Measurements from ENCODE around the gene CD79B. TPM values are rescaled to one million over a fixed set of nuclear protein-coding genes. Genes with fewer than 3 reads are reported as not detected.

The CD79B gene
- total RNA-seq, 1 experiment from 2014 or later, result 0.59 TPM

DNA sequence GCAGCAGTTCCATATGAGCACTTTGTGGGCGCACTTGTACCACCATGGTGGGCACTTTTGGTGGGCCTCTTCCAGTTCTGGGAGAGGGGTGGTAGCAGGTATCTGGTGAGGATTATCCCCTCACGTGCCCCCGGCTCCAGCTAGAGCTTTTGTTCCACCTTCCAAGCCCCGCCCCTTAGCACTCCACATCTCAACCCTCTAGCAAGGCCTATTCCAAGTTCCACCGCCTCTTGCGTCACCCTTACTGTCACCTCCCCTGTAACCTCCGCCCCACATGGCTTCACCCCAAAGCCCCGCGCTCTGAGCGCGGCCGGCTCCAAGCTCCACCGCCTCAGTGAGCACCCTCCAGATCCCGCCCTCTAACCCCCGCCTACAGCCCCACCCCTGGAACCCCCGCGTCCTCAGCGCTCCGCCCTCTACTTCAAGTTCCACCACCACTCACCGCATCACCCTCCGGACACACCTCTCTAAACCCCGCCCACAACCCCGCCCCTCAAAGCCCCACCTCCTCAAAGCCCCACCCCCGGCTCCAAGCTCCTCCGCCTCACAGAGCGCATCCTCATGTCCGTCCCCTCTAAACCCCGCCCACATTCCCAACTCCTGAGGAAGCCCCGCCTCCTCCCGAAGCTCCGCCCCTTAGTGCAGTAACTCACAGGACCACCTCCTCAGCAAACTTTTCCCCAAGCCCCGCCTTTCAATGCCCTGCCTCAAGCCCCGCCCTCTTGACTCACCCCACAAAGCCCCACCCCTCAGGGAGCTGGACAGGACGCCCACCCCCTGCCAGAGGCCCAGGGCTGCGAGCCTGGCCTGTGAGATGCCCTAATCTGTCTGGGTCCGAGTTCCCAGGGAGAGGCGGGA is 29.5 kb upstream of the CD79B start:
- no peak overlapping the region; the same call in 1 of the 2 replicates for H3K27ac ChIP-seq (ENCODE audit: low read depth, low read length)
- no peaks in the 10 kb centered on the region for H3K36me3 ChIP-seq (ENCODE audit: control insufficient read depth in 1 of 2, insufficient read depth in 2 of 2, low read length in 2 of 2)
- DNase-seq (ENCODE audit: low read depth, low spot score), result peak; percentile 92
- H3K9ac ChIP-seq (ENCODE audit: low read length), result no peak overlapping the region
- H3K4me1 ChIP-seq (ENCODE audit: control insufficient read depth in 1 of 2, insufficient read depth in 2 of 2, low read length in 2 of 2), result peaks cover 4 to 16% of the 10 kb centered on the region in 2 experiments; a peak in 3 of 4 replicates
- no peaks in the 10 kb centered on the region for H4K20me1 ChIP-seq (ENCODE audit: insufficient read depth)
- RAD21 ChIA-PET (ENCODE audit: low non-redundant PET in 1 of 2, low total read pairs in 2 of 2, uncharacterized antibody in 2 of 2, unreplicated experiment in 2 of 2), result interaction anchor here in 1 of 2 experiments (0.6 kb wide), 2 partner anchors 14 to 340 kb away, joined by 5 to 6 read pairs; partner anchors contain the start of gene MAP3K3
- POLR2A ChIA-PET, result interaction anchor here (0.7 to 1.2 kb wide), 4 partner anchors 13 to 184 kb away, joined by 3 to 4 read pairs (median 4); no protein-coding TSS in a partner anchor
- peak overlapping the region; percentile 59 for H3K4me2 ChIP-seq (ENCODE audit: low read length)
- H3K9me3 ChIP-seq (ENCODE audit: control insufficient read depth in 1 of 2, insufficient read depth in 1 of 2, low read depth in 1 of 2, low read length in 2 of 2), result no peaks in the 10 kb centered on the region
- CTCF ChIA-PET, result interaction anchor here (0.7 to 2.2 kb wide), 11 partner anchors 9 to 64 kb away, joined by 3 to 17 read pairs (median 5); no protein-coding TSS in a partner anchor
- H3K4me3 ChIP-seq (replicated peaks in 1 of 2; ENCODE audit: low read depth in 1 of 2, low read length in 2 of 2), result peak overlapping the region; percentile 14 to 20
- no peak overlapping the region for H2AFZ ChIP-seq (ENCODE audit: low read depth, low read length, poor library complexity, severe bottlenecking)
- intact Hi-C loops (cut with micrococcal nuclease), result no loop called here
- no peak for TF ChIP-seq FOSL1 (IDR thresholded peaks at IDR 0.05; ENCODE audit: low read depth)
- TF ChIP-seq SRF (IDR thresholded peaks at IDR 0.05; ENCODE audit: low read depth), result no peak
- no peak for TF ChIP-seq JUND (IDR thresholded peaks at IDR 0.05)
- TF ChIP-seq YY1 (IDR thresholded peaks at IDR 0.05; ENCODE audit: extremely low read depth, insufficient replicate concordance, low read depth, low read length), result no peak
- TF ChIP-seq ELF1 (IDR thresholded peaks at IDR 0.05; ENCODE audit: borderline replicate concordance, low read depth), result no peak
- no peak for TF ChIP-seq CBX3 (IDR thresholded peaks at IDR 0.05; ENCODE audit: low read depth)
- no peak for TF ChIP-seq ZFX (IDR thresholded peaks at IDR 0.05)
- TF ChIP-seq RAD21 (IDR thresholded peaks at IDR 0.05; ENCODE audit: low read depth), result no peak
- TF ChIP-seq CEBPB (IDR thresholded peaks at IDR 0.05; ENCODE audit: low read depth), result no peak
- TF ChIP-seq POLR2AphosphoS5 (IDR thresholded peaks at IDR 0.05; ENCODE audit: low read depth, low read length), result no peak
- TF ChIP-seq EZH2 (IDR thresholded peaks at IDR 0.05), result no peak
- no peak for TF ChIP-seq ZNF274 (IDR thresholded peaks at IDR 0.05; ENCODE audit: low read depth, low read length)
- no peak for TF ChIP-seq SP1 (IDR thresholded peaks at IDR 0.05; ENCODE audit: low read depth)
- no peak for TF ChIP-seq SIN3A (IDR thresholded peaks at IDR 0.05; ENCODE audit: low read depth)
- TF ChIP-seq, protein P1, sequence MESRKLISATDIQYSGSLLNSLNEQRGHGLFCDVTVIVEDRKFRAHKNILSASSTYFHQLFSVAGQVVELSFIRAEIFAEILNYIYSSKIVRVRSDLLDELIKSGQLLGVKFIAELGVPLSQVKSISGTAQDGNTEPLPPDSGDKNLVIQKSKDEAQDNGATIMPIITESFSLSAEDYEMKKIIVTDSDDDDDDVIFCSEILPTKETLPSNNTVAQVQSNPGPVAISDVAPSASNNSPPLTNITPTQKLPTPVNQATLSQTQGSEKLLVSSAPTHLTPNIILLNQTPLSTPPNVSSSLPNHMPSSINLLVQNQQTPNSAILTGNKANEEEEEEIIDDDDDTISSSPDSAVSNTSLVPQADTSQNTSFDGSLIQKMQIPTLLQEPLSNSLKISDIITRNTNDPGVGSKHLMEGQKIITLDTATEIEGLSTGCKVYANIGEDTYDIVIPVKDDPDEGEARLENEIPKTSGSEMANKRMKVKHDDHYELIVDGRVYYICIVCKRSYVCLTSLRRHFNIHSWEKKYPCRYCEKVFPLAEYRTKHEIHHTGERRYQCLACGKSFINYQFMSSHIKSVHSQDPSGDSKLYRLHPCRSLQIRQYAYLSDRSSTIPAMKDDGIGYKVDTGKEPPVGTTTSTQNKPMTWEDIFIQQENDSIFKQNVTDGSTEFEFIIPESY (IDR thresholded peaks at IDR 0.05; ENCODE audit: extremely low read depth, insufficient replicate concordance, low read length), result no peak
- TF ChIP-seq, protein P2, sequence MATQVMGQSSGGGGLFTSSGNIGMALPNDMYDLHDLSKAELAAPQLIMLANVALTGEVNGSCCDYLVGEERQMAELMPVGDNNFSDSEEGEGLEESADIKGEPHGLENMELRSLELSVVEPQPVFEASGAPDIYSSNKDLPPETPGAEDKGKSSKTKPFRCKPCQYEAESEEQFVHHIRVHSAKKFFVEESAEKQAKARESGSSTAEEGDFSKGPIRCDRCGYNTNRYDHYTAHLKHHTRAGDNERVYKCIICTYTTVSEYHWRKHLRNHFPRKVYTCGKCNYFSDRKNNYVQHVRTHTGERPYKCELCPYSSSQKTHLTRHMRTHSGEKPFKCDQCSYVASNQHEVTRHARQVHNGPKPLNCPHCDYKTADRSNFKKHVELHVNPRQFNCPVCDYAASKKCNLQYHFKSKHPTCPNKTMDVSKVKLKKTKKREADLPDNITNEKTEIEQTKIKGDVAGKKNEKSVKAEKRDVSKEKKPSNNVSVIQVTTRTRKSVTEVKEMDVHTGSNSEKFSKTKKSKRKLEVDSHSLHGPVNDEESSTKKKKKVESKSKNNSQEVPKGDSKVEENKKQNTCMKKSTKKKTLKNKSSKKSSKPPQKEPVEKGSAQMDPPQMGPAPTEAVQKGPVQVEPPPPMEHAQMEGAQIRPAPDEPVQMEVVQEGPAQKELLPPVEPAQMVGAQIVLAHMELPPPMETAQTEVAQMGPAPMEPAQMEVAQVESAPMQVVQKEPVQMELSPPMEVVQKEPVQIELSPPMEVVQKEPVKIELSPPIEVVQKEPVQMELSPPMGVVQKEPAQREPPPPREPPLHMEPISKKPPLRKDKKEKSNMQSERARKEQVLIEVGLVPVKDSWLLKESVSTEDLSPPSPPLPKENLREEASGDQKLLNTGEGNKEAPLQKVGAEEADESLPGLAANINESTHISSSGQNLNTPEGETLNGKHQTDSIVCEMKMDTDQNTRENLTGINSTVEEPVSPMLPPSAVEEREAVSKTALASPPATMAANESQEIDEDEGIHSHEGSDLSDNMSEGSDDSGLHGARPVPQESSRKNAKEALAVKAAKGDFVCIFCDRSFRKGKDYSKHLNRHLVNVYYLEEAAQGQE (IDR thresholded peaks at IDR 0.05; ENCODE audit: low read depth), result no peak
- TF ChIP-seq, protein P3, sequence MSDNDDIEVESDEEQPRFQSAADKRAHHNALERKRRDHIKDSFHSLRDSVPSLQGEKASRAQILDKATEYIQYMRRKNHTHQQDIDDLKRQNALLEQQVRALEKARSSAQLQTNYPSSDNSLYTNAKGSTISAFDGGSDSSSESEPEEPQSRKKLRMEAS (IDR thresholded peaks at IDR 0.05), result no peak
- TF ChIP-seq EZH2phosphoT487 (IDR thresholded peaks at IDR 0.05; ENCODE audit: borderline replicate concordance), result no peak
- no peaks in the 10 kb centered on the region for H3K9me2 ChIP-seq (ENCODE audit: insufficient read depth)
- ATAC-seq, result peak; percentile 92
- H3K79me2 ChIP-seq (ENCODE audit: insufficient read depth, low read length), result no peaks in the 10 kb centered on the region
- H3K27me3 ChIP-seq (ENCODE audit: insufficient read depth, low read length), result no peaks in the 10 kb centered on the region
- BruUV-seq (replicated peaks), result no TSS peak

Measured in HCT116 (cell line).